HG03457 (cell line): ENCODE results near the gene ECPAS.
"Not testable (repeated sequence)": the region's sequence is repeated elsewhere in the genome, so short reads cannot be mapped to it uniquely, and the experiment has no call there.

ENCODE experiments used
- ATAC-seq: cut with Tn5 transposase; IDR thresholded peaks from one replicate; pipeline ENCODE4 v1.9.1; 2021; ENCODE audit warnings: moderate number of reproducible peaks; ENCODE audit not compliant: unreplicated experiment

The ECPAS gene

GRCh38 chr9:111481885-111482636 is 2.1 kb downstream of the ECPAS start:
- no peak for ATAC-seq

DNA sequence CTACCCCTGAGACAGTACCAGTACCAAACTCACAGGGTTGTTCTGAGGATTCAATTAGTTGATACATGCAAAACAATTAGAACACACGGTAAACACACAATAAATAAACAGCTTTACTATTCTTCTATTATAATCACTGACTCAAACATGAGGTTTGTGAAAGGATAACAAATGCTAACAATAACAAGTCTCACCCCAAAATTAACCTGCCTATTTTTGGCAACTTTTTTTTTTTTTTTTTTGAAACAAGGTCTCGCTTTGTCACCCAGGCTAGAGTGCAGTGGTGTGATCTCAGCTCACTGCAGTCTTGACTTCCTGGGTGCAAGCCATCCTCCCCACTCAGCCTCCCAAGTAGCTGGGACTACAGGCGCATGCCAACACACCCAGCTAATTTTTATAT is 6.5 kb downstream of the ECPAS start:
- no peak for ATAC-seq

GRCh38 chr9:111475195-111475594 is 9.0 kb downstream of the ECPAS start:
- no peak for ATAC-seq

DNA sequence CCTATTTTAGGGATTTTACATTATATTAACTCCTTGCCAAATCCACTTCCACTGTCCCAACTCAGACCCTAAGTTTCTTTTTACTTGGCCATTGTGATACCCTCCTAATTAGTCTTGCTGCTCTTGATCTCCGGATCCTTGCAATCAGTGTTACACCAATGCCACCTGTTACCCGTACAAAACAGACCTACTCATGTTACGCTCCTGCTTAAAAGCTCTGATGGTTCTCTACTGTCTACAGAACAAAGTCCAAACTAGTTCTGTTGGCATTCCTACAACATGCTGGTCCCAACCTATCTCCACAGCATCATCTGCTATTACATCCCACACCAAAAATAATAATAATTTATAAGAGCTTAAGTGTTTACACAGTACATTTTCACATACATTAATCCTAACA is 9.8 kb downstream of the ECPAS start:
- ATAC-seq: no peak

DNA sequence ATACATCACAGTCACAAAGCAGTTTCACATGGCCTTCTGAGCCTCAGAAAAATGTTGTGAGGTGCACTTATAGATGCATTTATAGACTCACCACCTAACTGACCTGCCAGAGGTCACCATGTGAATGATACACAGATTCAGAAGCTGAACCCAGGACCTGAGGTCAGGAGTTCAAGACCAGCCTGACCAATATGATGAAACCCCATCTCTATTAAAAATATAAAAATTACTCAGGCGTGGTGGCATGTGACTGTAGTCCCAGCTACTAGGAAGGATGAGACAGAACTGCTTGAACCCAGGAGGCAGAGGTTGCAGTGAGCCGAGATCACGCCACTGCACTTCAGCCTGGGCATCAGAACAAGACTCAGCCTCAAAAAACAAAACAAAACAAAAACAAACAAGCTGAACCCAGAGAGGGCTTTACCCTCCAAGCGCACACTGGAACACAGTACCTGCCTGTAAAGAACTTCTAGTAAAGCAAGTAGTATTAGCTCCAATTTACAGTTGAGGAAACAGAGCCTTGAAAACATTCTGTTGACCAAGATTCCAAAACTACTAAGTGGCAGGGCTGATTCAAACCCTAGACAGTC is 16.3 kb downstream of the ECPAS start:
- ATAC-seq: no peak

GRCh38 chr9:111463048-111463447 is 21.1 kb downstream of the ECPAS start:
- no peak for ATAC-seq

DNA sequence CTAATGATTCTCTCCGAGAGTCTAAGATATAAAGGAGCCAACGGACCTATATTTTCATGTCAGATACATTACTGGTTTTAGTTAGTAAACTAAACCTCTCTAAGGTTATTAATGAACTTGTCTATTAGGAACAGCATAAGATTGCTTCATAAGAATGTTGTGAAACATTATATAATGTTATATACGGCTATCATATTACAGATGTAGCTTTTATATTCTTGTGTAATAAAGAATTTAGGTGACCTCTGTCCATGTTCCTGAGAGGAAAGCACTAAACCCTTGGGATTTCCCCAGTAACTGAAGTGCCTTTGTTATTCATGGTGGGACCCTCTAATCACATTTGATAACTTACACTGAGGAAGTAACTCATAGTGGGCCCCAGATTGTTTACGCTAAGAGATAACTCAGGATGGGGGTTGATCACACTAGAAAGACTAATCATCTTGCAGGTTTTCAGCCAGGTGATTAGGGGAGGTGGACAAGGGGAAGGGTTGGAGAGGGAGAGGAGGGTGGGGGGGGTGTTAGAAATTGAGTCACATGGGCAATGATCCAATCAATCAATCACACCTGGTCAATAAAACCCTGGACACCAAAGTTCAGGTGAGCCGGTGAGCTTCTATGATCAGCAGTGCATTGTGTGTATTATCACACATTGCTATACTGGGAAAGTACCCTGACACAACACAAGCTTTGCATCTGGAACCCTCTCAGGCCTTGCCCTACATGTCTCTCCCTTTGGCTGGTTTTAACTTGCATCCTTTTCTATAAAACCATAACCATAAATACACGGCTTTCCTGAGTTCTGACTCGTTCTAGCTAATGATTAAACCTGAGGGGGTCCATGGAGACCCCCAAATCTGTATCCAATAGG is 25.8 kb downstream of the ECPAS start:
- no peak for ATAC-seq

DNA sequence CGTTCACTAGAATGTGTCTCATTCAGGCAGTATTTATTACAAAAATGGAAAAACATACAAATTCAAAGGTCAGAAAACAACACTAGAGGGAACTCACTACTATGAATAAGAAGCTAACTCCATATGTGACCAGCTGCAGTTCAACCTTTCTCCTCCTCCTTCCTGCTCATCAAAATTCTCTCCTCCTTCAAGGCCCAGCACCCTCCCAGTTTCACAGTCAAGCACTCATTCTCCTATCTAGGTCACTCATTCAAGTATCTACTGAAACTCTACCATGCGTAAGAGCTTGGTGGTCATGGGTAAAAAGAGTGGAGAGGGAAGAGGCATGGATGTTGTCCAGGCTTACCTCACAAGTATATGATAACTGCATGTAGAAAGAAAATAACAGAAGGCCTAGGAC is 27.7 kb downstream of the ECPAS start:
- no peak for ATAC-seq

- no peak for ATAC-seq
Measured at GRCh38 chr9:111455638-111456037, 28.5 kb downstream of the ECPAS start.

- no peak for ATAC-seq
Measured at GRCh38 chr9:111454751-111455150, 29.4 kb downstream of the ECPAS start.

GRCh38 chr9:111451570-111451969 is 32.6 kb downstream of the ECPAS start:
- no peak for ATAC-seq

DNA sequence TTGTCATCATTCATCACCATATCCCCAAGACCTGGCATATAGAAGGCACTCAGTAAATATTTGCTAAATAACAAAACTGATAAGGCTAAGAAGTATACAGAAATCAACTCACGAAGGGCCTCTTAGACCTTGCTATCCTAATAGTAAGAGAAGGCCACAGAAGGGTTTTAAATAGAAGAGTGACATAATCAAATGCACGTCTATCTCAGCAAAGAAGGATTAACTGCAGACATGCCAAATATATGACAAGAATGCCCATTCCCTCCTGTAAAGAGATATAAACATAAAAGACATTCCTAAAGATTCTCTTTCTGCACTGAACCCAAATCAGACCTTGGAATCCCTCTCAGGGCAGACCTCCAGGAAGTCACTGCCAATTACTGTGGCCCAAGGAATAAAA is 34.1 kb downstream of the ECPAS start:
- no peak for ATAC-seq

GRCh38 chr9:111449705-111450104 is 34.5 kb downstream of the ECPAS start:
- no peak for ATAC-seq

DNA sequence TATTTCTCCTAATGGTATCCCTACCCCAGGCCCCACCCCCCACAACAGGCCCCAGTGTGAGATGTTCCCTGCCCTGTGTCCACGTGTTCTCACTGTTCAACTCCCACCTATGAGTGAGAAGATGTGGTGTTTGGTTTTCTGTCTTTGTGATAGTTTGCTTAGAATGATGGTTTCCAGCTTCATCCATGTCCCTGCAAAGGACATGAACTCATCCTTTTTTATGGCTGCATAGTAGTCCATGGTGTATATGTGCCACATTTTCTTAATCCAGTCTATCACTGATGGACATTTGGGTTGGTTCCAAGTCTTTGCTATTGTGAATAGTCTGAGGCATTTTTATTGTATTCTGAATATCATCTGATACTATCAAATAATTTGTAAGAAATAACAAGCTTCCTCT is 38.4 kb downstream of the ECPAS start:
- not testable (repeated sequence) for ATAC-seq

DNA sequence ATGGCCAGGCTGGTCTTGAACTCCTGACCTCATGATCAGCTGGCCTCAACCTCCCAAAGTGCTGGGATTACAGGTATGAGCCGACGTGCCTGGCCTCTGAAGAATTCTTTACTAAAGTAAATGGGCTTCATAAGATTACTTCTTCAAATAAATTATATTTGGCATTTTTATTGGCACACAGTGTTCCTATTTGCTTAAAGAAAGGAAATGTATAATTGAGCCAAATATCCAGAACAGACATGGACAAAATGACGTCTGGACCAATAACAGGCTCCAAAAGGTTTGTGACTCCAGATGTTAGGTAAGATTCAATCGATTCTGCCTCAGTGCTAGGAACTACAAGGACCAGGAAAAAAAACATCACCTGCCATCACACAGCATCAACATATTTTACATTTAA is 40.7 kb downstream of the ECPAS start:
- no peak for ATAC-seq

- no peak for ATAC-seq
Measured at GRCh38 chr9:111442360-111443027, 41.7 kb downstream of the ECPAS start.

GRCh38 chr9:111440226-111440625 is 44.0 kb downstream of the ECPAS start:
- no peak for ATAC-seq

DNA sequence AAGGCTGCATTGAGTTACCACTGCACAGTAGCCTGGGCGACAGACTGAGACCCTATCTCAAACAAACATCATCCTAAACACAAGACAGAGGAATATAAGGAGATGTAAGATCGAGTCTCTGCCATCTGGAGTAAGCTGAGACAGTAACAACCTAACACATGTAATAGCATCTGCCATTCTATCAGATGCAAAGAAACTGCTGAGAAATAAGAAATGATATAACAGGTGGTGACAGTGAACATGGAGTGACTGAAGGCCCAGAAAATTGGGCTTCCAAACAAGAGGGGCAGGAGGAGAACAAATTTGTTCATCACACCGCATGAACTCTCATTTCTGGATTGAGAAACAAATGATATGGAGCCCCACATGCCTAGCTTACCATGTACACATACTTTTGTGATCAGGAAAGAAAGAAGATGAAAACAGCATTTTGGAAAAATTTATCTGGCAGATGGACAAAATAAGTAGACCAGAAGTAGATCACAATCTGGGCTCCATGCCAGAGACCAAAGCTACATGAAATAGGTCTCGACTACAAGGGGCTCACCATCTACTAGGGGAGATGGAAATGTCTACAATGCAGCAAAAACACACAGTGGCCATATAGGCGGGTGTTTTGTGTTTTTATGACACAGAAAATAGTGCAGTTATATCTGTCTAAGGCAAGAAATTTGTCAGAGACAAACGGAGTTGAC is 45.5 kb downstream of the ECPAS start:
- ATAC-seq: no peak

- no peak for ATAC-seq
Measured at GRCh38 chr9:111436571-111436970, 47.6 kb downstream of the ECPAS start.

DNA sequence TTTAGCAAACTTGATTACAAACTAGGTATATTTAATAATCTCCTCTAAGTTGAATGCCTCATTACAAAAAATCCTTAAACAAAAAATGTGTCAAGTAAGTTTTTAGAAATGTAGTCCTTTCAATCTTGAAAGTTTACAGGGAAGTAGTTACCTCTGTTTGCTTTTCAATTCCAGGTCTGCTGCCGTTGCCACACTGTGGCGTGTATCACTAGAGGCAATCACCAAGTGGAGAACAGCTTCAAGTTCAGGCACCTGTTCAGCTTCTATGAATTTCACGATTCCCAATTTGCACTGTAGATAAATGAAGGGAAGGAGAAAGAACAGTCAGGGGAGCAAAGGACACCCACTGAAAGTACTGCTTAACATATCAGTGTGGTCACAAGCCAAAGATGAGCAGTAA is 51.1 kb downstream of the ECPAS start:
- no peak for ATAC-seq

DNA sequence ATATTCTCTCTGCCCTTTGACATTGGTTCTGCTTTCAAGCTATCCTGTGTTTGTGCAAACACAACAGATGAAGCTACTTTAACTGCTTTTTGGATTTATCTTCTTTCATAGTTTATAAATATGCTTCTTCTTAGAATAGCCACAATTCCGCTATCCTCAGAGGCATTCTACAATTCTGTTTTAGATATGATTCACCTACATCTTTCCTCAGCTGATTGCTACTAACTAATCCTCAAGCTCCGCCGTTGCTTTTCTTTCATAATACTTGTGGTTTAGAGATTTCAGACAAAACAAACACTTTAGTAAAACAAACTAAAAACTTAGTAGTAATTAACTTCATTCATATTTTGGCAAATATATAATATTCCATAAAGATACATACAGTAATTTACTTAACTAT is 52.5 kb downstream of the ECPAS start:
- no peak for ATAC-seq
